ENCODE measurements around the gene RFT1.

The RFT1 gene

GRCh38 chr3:53122255-53122932, 7.8 kb downstream of the RFT1 start:
- no peak for DNase-seq

GRCh38 chr3:53120336-53120735, 9.9 kb downstream of the RFT1 start:
- DNase-seq, result no peak

- no peak for DNase-seq
Measured at GRCh38 chr3:53116956-53117355, 13.3 kb downstream of the RFT1 start.

GRCh38 chr3:53114412-53115074, 15.7 kb downstream of the RFT1 start:
- no peak for DNase-seq

GRCh38 chr3:53114011-53114400, 16.2 kb downstream of the RFT1 start:
- peak; percentile 55 for DNase-seq

- no peak for DNase-seq
Measured at GRCh38 chr3:53113293-53114010, 16.8 kb downstream of the RFT1 start.

GRCh38 chr3:53111822-53112221, 18.4 kb downstream of the RFT1 start:
- no peak for DNase-seq

- no peak for DNase-seq
Measured at GRCh38 chr3:53109891-53110771, 20.1 kb downstream of the RFT1 start.

- DNase-seq, result no peak
Measured at GRCh38 chr3:53109190-53109589, 21.0 kb downstream of the RFT1 start.

GRCh38 chr3:53104762-53105161, 25.5 kb downstream of the RFT1 start:
- no peak for DNase-seq

- DNase-seq, result no peak
Measured at GRCh38 chr3:53103397-53104296, 26.6 kb downstream of the RFT1 start.

- DNase-seq, result no peak
Measured at GRCh38 chr3:53102601-53103147, 27.6 kb downstream of the RFT1 start.

- DNase-seq, result no peak
Measured at GRCh38 chr3:53101956-53102355, 28.3 kb downstream of the RFT1 start.

GRCh38 chr3:53100818-53101466, 29.3 kb downstream of the RFT1 start:
- DNase-seq, result no peak

GRCh38 chr3:53097887-53098286, 32.3 kb downstream of the RFT1 start:
- no peak for DNase-seq

GRCh38 chr3:53092942-53093341, 37.3 kb downstream of the RFT1 start:
- no peak for DNase-seq

GRCh38 chr3:53092216-53092615, 38.0 kb downstream of the RFT1 start:
- DNase-seq, result no peak

GRCh38 chr3:53091011-53091410, 39.2 kb downstream of the RFT1 start:
- DNase-seq, result no peak

- no peak for DNase-seq
Measured at GRCh38 chr3:53089511-53089910, 40.7 kb downstream of the RFT1 start.

- no peak for DNase-seq
Measured at GRCh38 chr3:53085476-53085875, 44.8 kb downstream of the RFT1 start.

- no peak for DNase-seq
Measured at GRCh38 chr3:53084310-53085001, 45.8 kb downstream of the RFT1 start.

Measured in NCI-H146 (cell line).